Neural progenitor cell (in vitro differentiated cells): ENCODE results near the gene PAPLN. TPM values are rescaled to one million over a fixed set of nuclear protein-coding genes. Genes with fewer than 3 reads are reported as not detected.

Source experiments
- DNase-seq: peaks from one replicate; pipeline ENCODE4 v3.0.0-alpha.2; 2016; ENCODE audit warnings: low spot score
- H2AFZ ChIP-seq: fragments of 200-600 bp; sonication (generic); replicated peaks from 2 replicates; pipeline ENCODE4 v1.6.1; 2016; ENCODE audit warnings: antibody characterized with exemption
- H3F3A ChIP-seq: fragments of 200-600 bp; sonication (generic); 2 replicates; pipeline ENCODE4 v1.6.1; 2016; ENCODE audit warnings: antibody characterized with exemption, low read depth
- H3K27ac ChIP-seq: fragments of 200-600 bp; sonication (generic); 2 replicates; pipeline ENCODE4 v1.5.1; 2016; ENCODE audit warnings: mild to moderate bottlenecking
- H3K27me3 ChIP-seq: fragments of 200-600 bp; sonication (generic); 2 replicates; pipeline ENCODE4 v1.6.1; 2016; ENCODE audit warnings: mild to moderate bottlenecking, moderate library complexity
- H3K36me3 ChIP-seq: fragments of 200-600 bp; sonication (generic); 2 replicates; pipeline ENCODE4 v1.5.1; 2016
- H3K4me1 ChIP-seq: fragments of 200-600 bp; sonication (generic); 2 replicates; pipeline ENCODE4 v1.6.1; 2016; ENCODE audit warnings: mixed run types
- H3K4me2 ChIP-seq: fragments of 200-600 bp; sonication (generic); 2 replicates; pipeline ENCODE4 v1.6.1; 2016
- H3K4me3 ChIP-seq: fragments of 200-600 bp; sonication (generic); 2 replicates; pipeline ENCODE4 v1.5.1; 2016
- H3K79me2 ChIP-seq: fragments of 200-600 bp; sonication (generic); 2 replicates; pipeline ENCODE4 v1.6.1; 2016; ENCODE audit warnings: low read depth
- H3K9ac ChIP-seq: fragments of 200-600 bp; sonication (generic); 2 replicates; pipeline ENCODE4 v1.6.1; 2016
- H3K9me3 ChIP-seq: fragments of 200-600 bp; sonication (generic); 2 replicates; pipeline ENCODE4 v1.5.1; 2016; ENCODE audit warnings: low read depth
- H4K20me1 ChIP-seq: fragments of 200-600 bp; sonication (generic); 2 replicates; pipeline ENCODE4 v1.6.1; 2016; ENCODE audit warnings: low read depth
- H3K27ac Mint-ChIP-seq: 3 replicates; pipeline ENCODE4 v1.8.0; 2021; ENCODE audit warnings: mixed read lengths
- H3K27me3 Mint-ChIP-seq: 2 replicates; pipeline ENCODE4 v1.8.0; 2022; ENCODE audit warnings: low read depth, mild to moderate bottlenecking, inconsistent platforms, moderate library complexity, mixed read lengths; ENCODE audit not compliant: insufficient read depth
- H3K36me3 Mint-ChIP-seq: 3 replicates; pipeline ENCODE4 v1.8.0; 2021; ENCODE audit warnings: mixed read lengths
- H3K4me1 Mint-ChIP-seq: 3 replicates; pipeline ENCODE4 v1.8.0; 2021; ENCODE audit warnings: mixed read lengths
- H3K4me3 Mint-ChIP-seq: 3 replicates; pipeline ENCODE4 v1.8.0; 2021; ENCODE audit warnings: mild to moderate bottlenecking, moderate library complexity, mixed read lengths
- H3K9me3 Mint-ChIP-seq: 3 replicates; pipeline ENCODE4 v1.8.0; 2020; ENCODE audit warnings: mixed read lengths
- CTCF ChIP-seq: fragments of 200-600 bp; sonication (generic); IDR thresholded peaks from 2 replicates; pipeline ENCODE4 v1.5.1; 2017; ENCODE audit warnings: antibody characterized with exemption, mild to moderate bottlenecking
- EZH2 ChIP-seq: fragments of 200-600 bp; sonication (generic); IDR thresholded peaks from 2 replicates; pipeline ENCODE4 v1.6.1; 2017; ENCODE audit warnings: antibody characterized with exemption, mild to moderate bottlenecking, moderate library complexity
- EZH2phosphoT487 ChIP-seq: fragments of 200-600 bp; sonication (generic); IDR thresholded peaks from 2 replicates; pipeline ENCODE4 v1.6.1; 2017; ENCODE audit warnings: antibody characterized with exemption
- total RNA-seq: library from RNA; depleted of rRNA; stranded (reverse); fragments of >200 nt; gene quantifications from 2 replicates; pipeline ENCODE4 v1.2.3, GENCODE V29; 2015; ENCODE audit warnings: low replicate concordance

PAPLN gene
- total RNA-seq, 1 donor from 2014 or later, result 17.3 TPM

- H2AFZ ChIP-seq, result no peak overlapping the region
- no peak for DNase-seq
- no peak overlapping the region for H3K4me3 ChIP-seq
- peaks cover 4% of the 10 kb centered on the region for H3F3A ChIP-seq
- TF ChIP-seq CTCF, result no peak
- no peak for TF ChIP-seq EZH2phosphoT487
- no peak for TF ChIP-seq EZH2
- no peaks in the 10 kb centered on the region for H3K27me3 ChIP-seq
- no peak overlapping the region for H3K27ac ChIP-seq
- Mint-ChIP-seq H3K27me3 (no peaks in the 10 kb centered on the region), H3K9me3 (no peaks in the 10 kb centered on the region), H3K4me3 (no peak overlapping the region), H3K36me3 (peaks cover 48% of the 10 kb centered on the region), H3K27ac (no peak overlapping the region), H3K4me1 (peaks cover 13% of the 10 kb centered on the region)
- H3K4me1 ChIP-seq, result peaks cover 2% of the 10 kb centered on the region
- H3K36me3 ChIP-seq, result peaks cover 9% of the 10 kb centered on the region
- H3K4me2 ChIP-seq, result no peak overlapping the region
- H3K9me3 ChIP-seq, result no peaks in the 10 kb centered on the region
- no peaks in the 10 kb centered on the region for H3K79me2 ChIP-seq
- no peaks in the 10 kb centered on the region for H4K20me1 ChIP-seq
- H3K9ac ChIP-seq, result no peak overlapping the region
These were observed 19.9 kb upstream of the PAPLN start for GRCh38 chr14:73217411-73217810.

- no peak for TF ChIP-seq EZH2
- no peak for TF ChIP-seq EZH2phosphoT487
- no peak for TF ChIP-seq CTCF
- H3K4me3 ChIP-seq, result no peak overlapping the region
- Mint-ChIP-seq H3K4me1 (peaks cover 24% of the 10 kb centered on the region), H3K27me3 (no peaks in the 10 kb centered on the region), H3K4me3 (no peak overlapping the region), H3K36me3 (peaks cover 43% of the 10 kb centered on the region), H3K9me3 (no peaks in the 10 kb centered on the region), H3K27ac (no peak overlapping the region)
- peaks cover 3% of the 10 kb centered on the region for H4K20me1 ChIP-seq
- DNase-seq, result no peak
- H3K79me2 ChIP-seq, result no peaks in the 10 kb centered on the region
- H3K36me3 ChIP-seq, result peaks cover 6% of the 10 kb centered on the region
- no peak overlapping the region for H3K9ac ChIP-seq
- H3F3A ChIP-seq, result peaks cover 12% of the 10 kb centered on the region
- H3K9me3 ChIP-seq, result no peaks in the 10 kb centered on the region
- H3K27me3 ChIP-seq, result no peaks in the 10 kb centered on the region
- no peak overlapping the region for H3K27ac ChIP-seq
- H2AFZ ChIP-seq, result no peak overlapping the region
- no peak overlapping the region for H3K4me2 ChIP-seq
- H3K4me1 ChIP-seq, result peaks cover 10% of the 10 kb centered on the region
These were observed 17.2 kb upstream of the PAPLN start for GRCh38 chr14:73220061-73220460.

- Histone ChIP-seq H3K4me2 (no peak overlapping the region), H3K4me1 (peaks cover 10% of the 10 kb centered on the region), H3K27ac (no peak overlapping the region), H3K79me2 (no peaks in the 10 kb centered on the region), H3F3A (peaks cover 12% of the 10 kb centered on the region), H4K20me1 (peaks cover 3% of the 10 kb centered on the region), H3K27me3 (no peaks in the 10 kb centered on the region), H3K36me3 (peaks cover 6% of the 10 kb centered on the region), H3K4me3 (no peak overlapping the region), H2AFZ (no peak overlapping the region), H3K9ac (no peak overlapping the region), H3K9me3 (no peaks in the 10 kb centered on the region)
- H3K27ac Mint-ChIP-seq, result no peak overlapping the region
- H3K36me3 Mint-ChIP-seq, result peaks cover 45% of the 10 kb centered on the region
- TF ChIP-seq EZH2phosphoT487 (no peak), CTCF (no peak), EZH2 (no peak)
- no peak overlapping the region for H3K4me3 Mint-ChIP-seq
- H3K9me3 Mint-ChIP-seq, result no peaks in the 10 kb centered on the region
- peaks cover 24% of the 10 kb centered on the region for H3K4me1 Mint-ChIP-seq
- no peak for DNase-seq
- no peaks in the 10 kb centered on the region for H3K27me3 Mint-ChIP-seq
These were observed 16.7 kb upstream of the PAPLN start for GRCh38 chr14:73220634-73221033.

GRCh38 chr14:73221945-73222344, 15.4 kb upstream of the PAPLN start:
- H3F3A ChIP-seq, result peaks cover 12% of the 10 kb centered on the region
- no peak for TF ChIP-seq EZH2phosphoT487
- TF ChIP-seq EZH2, result no peak
- TF ChIP-seq CTCF, result no peak
- Mint-ChIP-seq H3K4me1 (peaks cover 24% of the 10 kb centered on the region), H3K27ac (no peak overlapping the region), H3K4me3 (no peak overlapping the region), H3K9me3 (no peaks in the 10 kb centered on the region), H3K36me3 (peaks cover 44% of the 10 kb centered on the region), H3K27me3 (no peaks in the 10 kb centered on the region)
- H3K27ac ChIP-seq, result no peak overlapping the region
- H3K27me3 ChIP-seq, result no peaks in the 10 kb centered on the region
- DNase-seq, result no peak
- H2AFZ ChIP-seq, result no peak overlapping the region
- peaks cover 10% of the 10 kb centered on the region for H3K4me1 ChIP-seq
- H3K9me3 ChIP-seq, result no peaks in the 10 kb centered on the region
- H3K4me2 ChIP-seq, result no peak overlapping the region
- H3K36me3 ChIP-seq, result peaks cover 6% of the 10 kb centered on the region
- peaks cover 3% of the 10 kb centered on the region for H4K20me1 ChIP-seq
- H3K9ac ChIP-seq, result no peak overlapping the region
- H3K4me3 ChIP-seq, result no peak overlapping the region
- no peaks in the 10 kb centered on the region for H3K79me2 ChIP-seq
